ENCODE measurements around the gene FABP1.

The FABP1 gene

DNA sequence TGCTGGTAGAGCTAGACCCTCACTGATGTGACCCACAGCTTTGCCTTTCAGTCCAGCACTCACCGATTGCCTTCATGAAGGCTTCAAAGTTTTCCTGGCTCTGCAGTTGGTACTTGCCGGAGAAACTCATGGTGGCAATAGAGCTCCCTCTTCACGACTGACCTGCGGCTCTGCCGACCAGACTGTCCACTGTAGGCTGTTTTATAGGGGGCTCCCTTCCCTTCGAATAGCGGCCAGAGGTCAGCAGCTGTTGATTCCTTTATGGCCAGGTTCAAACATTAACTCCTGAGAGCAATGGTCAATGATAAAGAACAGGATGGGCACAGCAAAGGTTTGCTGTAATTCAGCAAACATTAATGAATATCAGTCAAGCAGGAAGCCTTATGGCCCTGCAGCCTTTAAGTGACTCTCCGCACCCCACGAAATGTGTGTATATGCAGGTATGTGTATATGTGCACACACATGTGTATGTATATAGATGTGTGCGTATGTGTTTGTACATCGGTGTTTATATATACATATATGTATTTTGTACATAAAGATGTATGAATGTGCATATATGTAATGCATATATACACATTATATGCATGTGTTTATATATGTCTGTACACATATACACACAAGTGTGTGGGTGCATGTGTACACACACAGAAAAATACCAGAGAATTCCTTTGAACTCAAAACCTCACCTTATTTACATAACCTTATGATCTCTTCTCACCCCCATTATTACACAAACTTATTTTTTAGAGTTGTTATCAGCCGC is at the start of gene FABP1:
Gene FABP1, minus strand, starts transcription at position 175 of the 766 bp plus-strand sequence. Its CDS starts 45 bp downstream, at position 130.
- DNase-seq, result no peak

DNA sequence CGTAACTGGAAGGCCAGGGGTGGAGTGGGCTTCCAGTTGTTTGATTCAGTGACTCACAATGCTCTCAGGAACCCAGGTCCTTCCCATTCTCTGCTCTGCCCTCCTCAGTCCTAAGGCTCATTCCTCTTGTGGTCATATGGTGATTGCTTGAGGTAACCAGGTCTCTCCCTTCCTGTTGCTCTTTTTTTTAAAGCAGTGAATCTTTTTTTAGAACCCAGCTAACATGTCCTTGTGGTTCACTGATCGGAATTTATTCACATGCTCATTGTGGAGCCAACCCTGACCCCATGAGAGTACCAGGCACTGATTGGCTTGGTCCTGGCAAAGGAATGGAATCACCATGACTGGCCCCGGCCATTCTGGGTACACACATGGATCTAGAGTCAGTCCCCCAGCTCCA is 49.7 kb upstream of the FABP1 start:
- no peak for DNase-seq

DNA sequence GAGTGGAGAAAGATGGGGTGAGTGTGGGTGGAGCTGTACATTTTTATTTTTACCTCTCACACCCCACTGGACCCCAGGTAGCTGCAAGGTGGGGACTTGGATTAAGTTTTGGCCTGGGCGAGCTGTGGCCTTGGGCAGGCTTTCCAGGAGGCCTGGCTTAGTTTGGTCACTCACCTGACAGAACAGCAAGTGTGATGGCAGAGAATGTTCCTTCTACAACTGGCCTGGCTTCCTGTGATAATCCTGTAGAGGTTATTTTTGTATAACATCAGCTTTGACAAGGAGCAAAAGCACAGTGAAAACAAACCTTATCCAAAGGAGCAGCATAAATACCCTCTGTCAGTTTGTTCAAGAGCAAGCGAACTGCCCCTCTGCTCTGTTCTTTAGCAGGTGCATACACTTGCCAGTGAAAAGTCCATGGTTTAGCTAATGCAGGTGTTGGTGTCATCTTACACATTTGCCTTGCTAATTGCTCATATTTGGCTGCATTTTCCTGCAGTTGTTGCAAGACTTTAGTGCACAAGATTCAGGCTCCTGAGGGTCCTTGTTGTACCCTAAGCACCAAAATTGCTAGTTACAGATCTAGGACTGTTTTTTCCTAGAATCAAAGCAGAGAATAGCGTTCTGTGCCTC is 48.6 kb upstream of the FABP1 start:
- DNase-seq, result no peak

DNA sequence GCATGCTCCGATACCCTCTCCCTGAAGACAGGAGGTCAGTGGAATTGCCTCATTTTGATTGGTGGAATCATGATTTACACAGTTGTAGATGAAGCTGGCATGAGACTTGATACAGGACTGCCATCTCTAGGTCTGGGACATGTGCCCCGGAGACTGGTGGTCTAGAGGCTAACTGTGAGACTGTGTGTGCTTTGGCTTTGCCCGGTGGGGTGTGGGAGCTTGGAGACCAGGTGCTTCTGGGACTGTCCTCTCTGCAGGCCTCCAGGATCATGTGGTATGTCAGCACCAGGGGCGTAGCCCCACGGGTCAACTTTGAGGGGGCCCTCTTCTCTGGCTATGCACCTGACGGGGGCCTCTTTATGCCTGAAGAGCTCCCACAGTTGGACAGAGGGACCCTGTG is 45.0 kb upstream of the FABP1 start:
- no peak for DNase-seq

DNA sequence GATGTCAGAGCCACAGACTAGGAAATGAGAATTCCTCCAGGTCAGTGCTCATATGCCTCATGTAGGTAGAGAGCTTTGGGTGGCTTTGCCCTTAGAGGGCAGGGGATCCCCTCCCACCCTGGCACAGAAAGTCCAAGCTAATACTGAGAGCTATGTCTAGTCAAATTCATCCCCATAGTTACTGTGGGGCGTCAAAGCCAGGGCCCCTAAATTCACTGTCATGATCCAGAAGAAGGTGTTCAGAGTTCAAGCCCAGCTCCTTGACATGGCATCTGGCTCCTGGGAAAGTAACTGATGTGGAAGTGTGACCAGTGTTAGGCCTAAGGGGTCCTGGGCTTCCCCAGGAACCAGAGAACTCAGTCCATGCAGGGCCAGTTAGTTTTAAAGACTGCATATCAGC is 44.1 kb upstream of the FABP1 start:
- DNase-seq, result no peak

- DNase-seq, result no peak
Measured at GRCh38 chr2:88170472-88170892, 42.6 kb upstream of the FABP1 start.

DNA sequence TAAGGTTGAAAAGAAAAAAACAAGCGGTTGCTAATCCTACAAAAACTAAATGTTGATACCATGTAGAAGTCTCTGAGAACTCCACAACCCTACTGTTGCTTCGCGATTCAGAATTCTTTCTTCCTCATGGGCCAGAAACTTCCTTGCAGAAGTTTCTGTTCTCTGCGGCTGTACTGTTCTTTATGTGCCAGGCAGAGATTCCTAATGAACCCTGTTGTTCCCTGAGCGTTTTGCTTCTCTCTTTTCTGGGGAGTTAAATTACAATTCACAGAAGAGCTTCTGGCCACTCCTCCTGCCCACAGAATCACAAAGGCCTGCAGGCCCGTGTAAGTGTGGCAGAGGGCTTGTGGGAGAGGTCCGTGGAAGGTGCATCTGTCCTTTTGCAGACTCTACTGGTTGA is 40.5 kb upstream of the FABP1 start:
- DNase-seq, result no peak

- DNase-seq, result no peak
Measured at GRCh38 chr2:88167740-88168139, 39.9 kb upstream of the FABP1 start.

- DNase-seq, result no peak
Measured at GRCh38 chr2:88165332-88166003, 37.6 kb upstream of the FABP1 start.

- no peak for DNase-seq
Measured at GRCh38 chr2:88161446-88162244, 33.8 kb upstream of the FABP1 start.

DNA sequence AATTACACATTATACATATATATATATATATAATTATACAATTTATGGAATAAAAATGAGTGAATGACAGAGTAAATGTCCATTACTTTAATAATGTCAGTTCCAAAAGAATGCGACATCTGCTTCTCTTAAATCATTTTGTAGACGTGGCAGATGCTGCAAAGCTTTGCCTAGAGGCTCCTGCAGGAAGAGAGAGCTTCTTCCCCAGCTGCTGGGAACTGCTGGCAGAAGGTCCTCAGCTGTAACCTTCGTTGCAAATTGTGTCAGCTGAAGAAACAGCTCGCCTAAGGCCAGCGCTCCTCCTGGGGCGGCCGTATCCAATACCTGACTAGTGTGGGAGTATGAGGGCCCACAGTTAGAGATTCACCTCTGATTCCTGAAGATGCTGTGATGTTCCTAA is 32.7 kb upstream of the FABP1 start:
- no peak for DNase-seq

GRCh38 chr2:88159955-88160415 is 32.1 kb upstream of the FABP1 start:
- DNase-seq, result peak; percentile 15

DNA sequence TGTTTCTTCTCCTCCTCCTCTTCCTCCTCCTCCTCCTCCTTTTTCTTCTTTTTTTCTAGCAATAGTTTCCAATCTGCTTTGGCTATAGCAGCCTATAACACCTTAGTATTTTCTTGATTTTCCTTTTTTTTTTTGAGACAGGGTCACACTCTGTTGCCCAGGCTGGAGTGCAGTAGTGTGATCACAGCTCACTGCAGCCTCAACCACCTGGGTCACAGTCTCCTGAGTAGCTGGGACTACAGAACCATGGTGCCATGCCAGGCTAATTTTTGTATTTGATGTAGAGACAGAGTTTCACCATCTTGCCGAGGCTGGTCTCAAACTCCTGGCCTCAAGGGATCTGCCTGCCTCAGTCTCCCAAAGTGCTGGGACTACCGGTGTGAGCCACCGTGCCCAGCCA is 31.6 kb upstream of the FABP1 start:
- no peak for DNase-seq

DNA sequence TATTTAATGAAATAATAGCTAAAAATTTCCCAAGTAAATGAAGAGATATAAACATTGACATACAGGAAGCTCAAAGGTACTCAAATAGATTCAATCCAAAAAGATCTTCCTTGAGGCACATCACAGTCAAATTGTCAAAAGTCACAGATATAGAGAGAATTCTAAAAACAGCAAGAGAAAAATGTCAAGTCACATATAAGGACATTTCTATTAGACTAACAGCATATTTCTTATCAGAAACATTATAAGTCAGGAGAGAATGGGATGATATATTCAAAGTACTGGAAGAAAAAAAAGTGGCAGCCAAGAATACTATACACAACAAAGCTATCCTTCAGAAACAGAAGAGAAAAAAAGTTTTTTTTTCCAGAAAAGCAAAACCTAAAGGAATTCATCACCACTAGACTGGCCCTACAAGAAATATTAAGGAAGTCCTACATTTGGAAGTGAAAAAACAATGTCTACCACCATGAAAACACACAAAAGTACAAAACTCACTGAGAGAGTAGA is 21.1 kb upstream of the FABP1 start:
- DNase-seq, result no peak

DNA sequence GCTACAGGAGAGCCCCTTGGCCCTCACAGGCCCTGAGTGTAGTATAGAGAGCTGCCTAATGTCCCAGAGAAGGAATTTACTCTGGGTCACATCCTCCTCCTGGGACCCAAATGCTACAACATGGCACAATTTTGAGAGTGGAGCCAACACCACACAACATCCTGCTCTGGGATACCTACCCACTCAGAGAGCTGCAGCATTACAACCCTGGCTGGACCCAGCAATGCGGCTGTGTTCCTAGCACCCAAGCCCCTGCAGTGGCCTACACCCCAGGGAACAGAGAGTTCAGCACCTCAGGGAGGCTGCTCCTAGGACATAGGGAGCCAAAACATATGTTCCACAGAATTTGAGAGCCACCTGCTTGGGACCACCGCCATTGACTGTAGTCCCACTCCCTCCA is 19.3 kb upstream of the FABP1 start:
- DNase-seq, result no peak

DNA sequence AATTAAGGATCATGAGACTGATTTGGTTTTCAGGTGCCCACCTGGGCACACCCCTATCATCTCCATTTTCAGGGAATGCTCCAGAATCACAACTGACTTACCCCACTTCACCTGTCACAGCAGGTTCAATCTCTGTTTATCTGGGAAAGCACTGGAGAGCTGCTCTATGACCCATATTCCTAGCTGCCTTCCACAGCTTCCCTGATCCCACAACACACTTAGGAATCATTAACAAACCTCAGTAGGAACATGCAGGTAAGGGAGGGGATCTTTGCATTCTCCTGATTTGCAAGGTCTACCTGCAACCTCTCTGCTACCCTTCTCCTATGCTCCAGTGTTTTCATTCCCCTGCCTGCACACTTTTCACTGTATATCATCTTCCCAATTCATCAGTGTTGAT is 18.7 kb upstream of the FABP1 start:
- DNase-seq, result no peak

DNA sequence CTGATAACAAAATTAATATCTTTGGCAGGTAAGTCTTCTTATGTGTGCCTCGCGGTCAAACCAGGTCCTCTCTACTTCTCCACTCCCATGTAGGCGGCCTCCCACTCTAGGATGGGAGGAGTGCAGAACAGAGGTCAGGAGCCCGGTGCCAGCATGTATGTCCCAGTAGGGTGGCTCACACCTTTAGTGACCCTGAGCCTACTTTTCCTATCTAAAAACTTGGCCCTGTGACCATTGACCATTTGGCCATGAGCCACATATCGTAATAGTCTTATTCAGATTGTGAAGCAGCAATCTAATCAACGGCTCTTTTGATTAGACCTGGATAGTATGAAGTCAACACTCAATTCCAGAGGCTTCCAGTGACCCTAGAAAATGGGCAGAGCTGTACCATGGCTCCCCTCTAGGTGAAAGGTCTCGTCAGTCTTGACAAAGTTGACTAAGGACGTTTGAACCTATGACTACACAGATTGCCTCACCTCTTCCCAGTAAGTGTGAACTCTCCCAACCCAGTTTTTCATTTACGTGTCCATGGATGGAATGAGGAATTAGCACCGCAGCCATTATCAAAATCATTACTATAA is 17.1 kb upstream of the FABP1 start:
- no peak for DNase-seq

GRCh38 chr2:88144271-88144670 is 16.4 kb upstream of the FABP1 start:
- DNase-seq, result no peak

GRCh38 chr2:88141952-88142351 is 14.1 kb upstream of the FABP1 start:
- no peak for DNase-seq

GRCh38 chr2:88139804-88140203 is 11.9 kb upstream of the FABP1 start:
- DNase-seq, result no peak

- DNase-seq, result no peak
Measured at GRCh38 chr2:88139203-88139702, 11.4 kb upstream of the FABP1 start.

GRCh38 chr2:88137833-88138232 is 10.0 kb upstream of the FABP1 start:
- no peak for DNase-seq
